GM15510 (cell line): ENCODE data around the gene C2orf81.

Experiments
- POLR2A ChIP-seq: IDR thresholded peaks from 3 replicates; pipeline ENCODE4 v1.6.1; 2011; ENCODE audit warnings: borderline replicate concordance; ENCODE audit not compliant: insufficient read length; ENCODE audit errors: extremely low read depth

C2orf81 gene

GRCh38 chr2:74413001-74413698, 8.3 kb downstream of the C2orf81 start:
- no peak for TF ChIP-seq POLR2A

GRCh38 chr2:74407682-74408081, 13.7 kb downstream of the C2orf81 start:
- TF ChIP-seq POLR2A = no peak

GRCh38 chr2:74406035-74406434, 15.4 kb downstream of the C2orf81 start:
- no peak for TF ChIP-seq POLR2A

- no peak for TF ChIP-seq POLR2A
Observed at GRCh38 chr2:74401891-74402290, 19.5 kb downstream of the C2orf81 start.

- TF ChIP-seq POLR2A = no peak
Observed at GRCh38 chr2:74399785-74400184, 21.6 kb downstream of the C2orf81 start.

- no peak for TF ChIP-seq POLR2A
Observed at GRCh38 chr2:74396149-74396548, 25.3 kb downstream of the C2orf81 start.

- TF ChIP-seq POLR2A = no peak
Observed at GRCh38 chr2:74393525-74393924, 27.9 kb downstream of the C2orf81 start.

GRCh38 chr2:74392449-74392743, 29.0 kb downstream of the C2orf81 start:
- no peak for TF ChIP-seq POLR2A

- peak; percentile 77 for TF ChIP-seq POLR2A
Observed at GRCh38 chr2:74391580-74392448, 29.6 kb downstream of the C2orf81 start.

GRCh38 chr2:74391209-74391579, 30.2 kb downstream of the C2orf81 start:
- no peak for TF ChIP-seq POLR2A

GRCh38 chr2:74390606-74391005, 30.8 kb downstream of the C2orf81 start:
- no peak for TF ChIP-seq POLR2A

- TF ChIP-seq POLR2A = no peak
Observed at GRCh38 chr2:74387346-74387745, 34.1 kb downstream of the C2orf81 start.

GRCh38 chr2:74385396-74385795, 36.0 kb downstream of the C2orf81 start:
- no peak for TF ChIP-seq POLR2A

- no peak for TF ChIP-seq POLR2A
Observed at GRCh38 chr2:74384051-74384450, 37.4 kb downstream of the C2orf81 start.

GRCh38 chr2:74383254-74383653, 38.2 kb downstream of the C2orf81 start:
- no peak for TF ChIP-seq POLR2A

GRCh38 chr2:74381751-74382150, 39.7 kb downstream of the C2orf81 start:
- TF ChIP-seq POLR2A = no peak
